ENCODE data around the gene GRIK4.

GRIK4 gene

GRCh38 chr11:120513436-120514315, 2.1 kb downstream of the GRIK4 start:
- TF ChIP-seq POLR2AphosphoS5 (IDR thresholded peaks at IDR 0.05; ENCODE audit: low read depth, low read length) (no peak), SIN3A (IDR thresholded peaks at IDR 0.05; ENCODE audit: borderline replicate concordance, insufficient read depth, low read length) (no peak), FOXP2 (optimal IDR thresholded peaks at IDR 0.05; ENCODE audit: borderline replicate concordance, extremely low read depth, extremely low read length, insufficient read depth) (no peak), TAF1 (IDR thresholded peaks at IDR 0.05; ENCODE audit: borderline replicate concordance, insufficient read depth, low read length) (no peak), REST (IDR thresholded peaks at IDR 0.05; ENCODE audit: insufficient read depth in 1 of 2, low read depth in 2 of 2, low read length in 2 of 2) (no peak)

- TF ChIP-seq POLR2AphosphoS5 (IDR thresholded peaks at IDR 0.05; ENCODE audit: low read depth, low read length) (no peak), SIN3A (IDR thresholded peaks at IDR 0.05; ENCODE audit: borderline replicate concordance, insufficient read depth, low read length) (no peak), FOXP2 (optimal IDR thresholded peaks at IDR 0.05; ENCODE audit: borderline replicate concordance, extremely low read depth, extremely low read length, insufficient read depth) (no peak), TAF1 (IDR thresholded peaks at IDR 0.05; ENCODE audit: borderline replicate concordance, insufficient read depth, low read length) (no peak), REST (IDR thresholded peaks at IDR 0.05; ENCODE audit: insufficient read depth in 1 of 2, low read depth in 2 of 2, low read length in 2 of 2) (no peak)
These were observed 3.1 kb downstream of the GRIK4 start for GRCh38 chr11:120514541-120515121.

- TF ChIP-seq FOXP2 (optimal IDR thresholded peaks at IDR 0.05; ENCODE audit: borderline replicate concordance, extremely low read depth, extremely low read length, insufficient read depth): no peak
- no peak for TF ChIP-seq SIN3A (IDR thresholded peaks at IDR 0.05; ENCODE audit: borderline replicate concordance, insufficient read depth, low read length)
- TF ChIP-seq POLR2AphosphoS5 (IDR thresholded peaks at IDR 0.05; ENCODE audit: low read depth, low read length): no peak
- no peak for TF ChIP-seq TAF1 (IDR thresholded peaks at IDR 0.05; ENCODE audit: borderline replicate concordance, insufficient read depth, low read length)
- TF ChIP-seq REST (IDR thresholded peaks at IDR 0.05; ENCODE audit: insufficient read depth in 1 of 2, low read depth in 2 of 2, low read length in 2 of 2): no peak
These were observed 3.7 kb downstream of the GRIK4 start for GRCh38 chr11:120515186-120515723.

- TF ChIP-seq SIN3A (IDR thresholded peaks at IDR 0.05; ENCODE audit: borderline replicate concordance, insufficient read depth, low read length) (no peak), REST (IDR thresholded peaks at IDR 0.05; ENCODE audit: insufficient read depth in 1 of 2, low read depth in 2 of 2, low read length in 2 of 2) (no peak), TAF1 (IDR thresholded peaks at IDR 0.05; ENCODE audit: borderline replicate concordance, insufficient read depth, low read length) (no peak), FOXP2 (optimal IDR thresholded peaks at IDR 0.05; ENCODE audit: borderline replicate concordance, extremely low read depth, extremely low read length, insufficient read depth) (no peak), POLR2AphosphoS5 (IDR thresholded peaks at IDR 0.05; ENCODE audit: low read depth, low read length) (no peak)
These were observed 5.2 kb downstream of the GRIK4 start for GRCh38 chr11:120516461-120517389.

Measured in PFSK-1 (cell line).